Keratinocyte (primary cell): ENCODE results near the gene ZNF526.

Source experiments
- EZH2 ChIP-seq: IDR thresholded peaks from one replicate; pipeline ENCODE4 v1.6.1; 2012; ENCODE audit warnings: inconsistent platforms, mild to moderate bottlenecking, low read length, moderate library complexity
- TF ChIP-seq, protein P1 (sequence below), 3 experiments: IDR thresholded peaks in 1 of 3; conservative IDR thresholded peaks in 1 of 3; optimal IDR thresholded peaks in 1 of 3; 2 replicates in 2 of 3; 3 replicates in 1 of 3; pipeline versions ENCODE3 to v1.5.1; 2011; ENCODE audit warnings: low read length in 3 of 3, mild to moderate bottlenecking in 3 of 3, moderate library complexity in 2 of 3, control low read depth in 1 of 3, inconsistent platforms in 1 of 3; ENCODE audit not compliant: insufficient read depth in 2 of 3; ENCODE audit errors: extremely low read depth in 1 of 3

DNA sequence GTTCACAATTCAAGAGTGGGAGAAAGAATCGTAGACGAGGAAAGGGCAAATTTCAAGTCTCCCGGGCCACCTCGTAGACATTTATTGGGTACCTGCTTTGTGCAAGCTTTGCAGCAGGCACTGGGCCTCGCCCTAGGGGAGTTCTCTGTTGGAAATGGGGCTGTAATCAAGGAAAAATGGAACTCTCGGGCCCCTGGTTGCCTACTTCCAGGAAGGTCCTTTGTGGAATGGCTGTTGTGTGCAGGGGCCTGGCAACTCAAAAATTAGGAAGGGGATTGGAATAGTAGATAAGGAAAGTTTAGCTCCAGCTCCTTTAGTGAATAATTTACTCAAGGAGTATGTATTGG is 612 bp downstream of the ZNF526 start:
- TF ChIP-seq, protein P1, sequence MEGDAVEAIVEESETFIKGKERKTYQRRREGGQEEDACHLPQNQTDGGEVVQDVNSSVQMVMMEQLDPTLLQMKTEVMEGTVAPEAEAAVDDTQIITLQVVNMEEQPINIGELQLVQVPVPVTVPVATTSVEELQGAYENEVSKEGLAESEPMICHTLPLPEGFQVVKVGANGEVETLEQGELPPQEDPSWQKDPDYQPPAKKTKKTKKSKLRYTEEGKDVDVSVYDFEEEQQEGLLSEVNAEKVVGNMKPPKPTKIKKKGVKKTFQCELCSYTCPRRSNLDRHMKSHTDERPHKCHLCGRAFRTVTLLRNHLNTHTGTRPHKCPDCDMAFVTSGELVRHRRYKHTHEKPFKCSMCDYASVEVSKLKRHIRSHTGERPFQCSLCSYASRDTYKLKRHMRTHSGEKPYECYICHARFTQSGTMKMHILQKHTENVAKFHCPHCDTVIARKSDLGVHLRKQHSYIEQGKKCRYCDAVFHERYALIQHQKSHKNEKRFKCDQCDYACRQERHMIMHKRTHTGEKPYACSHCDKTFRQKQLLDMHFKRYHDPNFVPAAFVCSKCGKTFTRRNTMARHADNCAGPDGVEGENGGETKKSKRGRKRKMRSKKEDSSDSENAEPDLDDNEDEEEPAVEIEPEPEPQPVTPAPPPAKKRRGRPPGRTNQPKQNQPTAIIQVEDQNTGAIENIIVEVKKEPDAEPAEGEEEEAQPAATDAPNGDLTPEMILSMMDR (optimal IDR thresholded peaks at IDR 0.05 in 1 of 3, IDR thresholded peaks at IDR 0.05 in 1 of 3, conservative IDR thresholded peaks at IDR 0.05 in 1 of 3; ENCODE audit: extremely low read depth in 1 of 3, insufficient read depth in 2 of 3, low read length in 3 of 3) = no peak
- TF ChIP-seq EZH2 = no peak
